Measurements from ENCODE around the gene TCF19. TPM values are rescaled to one million over a fixed set of nuclear protein-coding genes. Genes with fewer than 3 reads are reported as not detected.

TCF19 gene
- total RNA-seq, 1 experiment from 2014 or later, result 39.1 TPM

DNA sequence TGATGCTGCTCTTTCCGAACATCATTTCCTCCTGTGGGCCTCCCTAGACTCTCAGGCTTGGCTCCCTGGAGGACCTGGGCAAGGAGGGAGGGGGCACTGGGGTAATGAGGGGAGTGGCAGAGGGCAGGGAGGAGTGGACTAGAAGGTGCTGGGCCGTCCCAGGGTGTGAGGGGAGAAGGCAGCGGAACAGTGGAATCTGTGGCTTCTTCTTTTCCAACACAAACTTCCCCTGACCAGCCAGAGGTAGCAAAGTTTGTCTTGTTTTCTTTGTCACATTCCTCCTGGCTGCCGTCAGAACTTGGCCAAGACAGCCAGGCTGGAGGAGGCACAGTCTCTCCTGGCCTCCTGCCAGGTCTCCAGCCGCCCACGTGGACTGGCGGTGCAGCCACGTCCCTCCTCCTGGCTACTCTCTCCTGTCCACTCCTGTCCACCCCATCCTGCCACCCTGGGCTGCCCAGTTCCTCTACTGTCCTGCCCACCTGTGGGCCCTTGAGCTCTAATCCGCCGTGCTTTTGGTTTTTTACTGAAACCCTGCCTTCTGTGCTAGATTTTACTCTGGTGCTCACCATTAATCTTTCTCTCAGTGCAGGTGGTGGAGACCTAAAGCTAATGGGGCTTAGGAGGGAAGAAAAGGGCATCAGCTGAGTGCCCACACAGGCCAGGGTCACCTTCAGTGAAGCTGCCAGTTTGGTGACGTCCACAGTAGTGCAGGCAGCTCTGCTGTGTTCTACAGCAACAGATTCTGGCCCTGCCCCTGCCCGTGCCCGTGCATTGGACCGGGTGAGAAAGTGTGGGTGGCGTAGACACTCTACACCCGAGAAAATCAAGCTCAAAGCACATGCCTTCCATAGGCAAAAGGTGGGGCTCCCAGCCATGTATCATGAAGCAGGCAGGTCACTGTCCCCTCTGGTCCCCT is 35.3 kb upstream of the TCF19 start:
- Histone ChIP-seq H3K4me3 (ENCODE audit: low read depth, low read length, poor library complexity, severe bottlenecking) (no peak overlapping the region), H3K27ac (ENCODE audit: low read depth, low read length, poor library complexity, severe bottlenecking) (no peak overlapping the region), H3K4me1 (ENCODE audit: insufficient read depth, low read length, poor library complexity, severe bottlenecking) (peaks cover 9% of the 10 kb centered on the region), H3K27me3 (replicated peaks; ENCODE audit: insufficient read depth, low read depth, low read length, poor library complexity) (no peaks in the 10 kb centered on the region), H3K9me3 (ENCODE audit: low read depth, low read length, poor library complexity, severe bottlenecking) (no peaks in the 10 kb centered on the region), H3K36me3 (ENCODE audit: insufficient read depth, low read length, poor library complexity, severe bottlenecking) (no peaks in the 10 kb centered on the region)
- CTCF ChIA-PET, result no interaction called here
- intact Hi-C loops (cut with micrococcal nuclease; ENCODE audit: unreplicated experiment), result no loop called here
- TF ChIP-seq, protein P1, sequence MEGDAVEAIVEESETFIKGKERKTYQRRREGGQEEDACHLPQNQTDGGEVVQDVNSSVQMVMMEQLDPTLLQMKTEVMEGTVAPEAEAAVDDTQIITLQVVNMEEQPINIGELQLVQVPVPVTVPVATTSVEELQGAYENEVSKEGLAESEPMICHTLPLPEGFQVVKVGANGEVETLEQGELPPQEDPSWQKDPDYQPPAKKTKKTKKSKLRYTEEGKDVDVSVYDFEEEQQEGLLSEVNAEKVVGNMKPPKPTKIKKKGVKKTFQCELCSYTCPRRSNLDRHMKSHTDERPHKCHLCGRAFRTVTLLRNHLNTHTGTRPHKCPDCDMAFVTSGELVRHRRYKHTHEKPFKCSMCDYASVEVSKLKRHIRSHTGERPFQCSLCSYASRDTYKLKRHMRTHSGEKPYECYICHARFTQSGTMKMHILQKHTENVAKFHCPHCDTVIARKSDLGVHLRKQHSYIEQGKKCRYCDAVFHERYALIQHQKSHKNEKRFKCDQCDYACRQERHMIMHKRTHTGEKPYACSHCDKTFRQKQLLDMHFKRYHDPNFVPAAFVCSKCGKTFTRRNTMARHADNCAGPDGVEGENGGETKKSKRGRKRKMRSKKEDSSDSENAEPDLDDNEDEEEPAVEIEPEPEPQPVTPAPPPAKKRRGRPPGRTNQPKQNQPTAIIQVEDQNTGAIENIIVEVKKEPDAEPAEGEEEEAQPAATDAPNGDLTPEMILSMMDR (conservative IDR thresholded peaks at IDR 0.05; ENCODE audit: low read depth, low read length), result no peak
- TF ChIP-seq EZH2 (IDR thresholded peaks at IDR 0.05; ENCODE audit: borderline replicate concordance, low read depth, low read length, poor library complexity, severe bottlenecking), result no peak
- no peak for DNase-seq (ENCODE audit: low spot score)
- POLR2A ChIA-PET (ENCODE audit: low non-redundant PET), result interaction anchor here (0.6 kb wide), 1 partner anchor 308 kb away, joined by 11 read pairs; no protein-coding TSS in a partner anchor
- BruUV-seq (replicated peaks), result no TSS peak

DNA sequence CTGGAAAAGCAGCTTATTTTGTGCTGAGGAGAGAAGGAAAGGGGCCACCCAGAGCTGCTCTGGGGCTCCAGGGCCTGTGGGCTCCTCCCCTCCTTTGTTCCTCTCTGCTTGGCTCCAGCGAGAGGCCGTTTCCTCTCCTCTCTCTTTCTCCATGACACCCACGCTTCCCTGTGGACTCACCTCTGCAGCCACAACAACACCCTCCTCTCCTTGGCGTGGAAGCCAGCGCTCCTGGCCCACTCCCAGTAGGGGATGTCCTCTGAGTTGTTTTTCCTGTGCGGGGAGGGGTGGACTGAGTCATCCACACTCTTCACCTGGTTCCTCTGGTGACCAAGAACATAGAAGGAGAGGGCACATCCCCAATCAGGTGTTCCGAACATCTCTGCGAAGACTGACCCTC is 33.2 kb upstream of the TCF19 start:
- intact Hi-C loops (cut with micrococcal nuclease; ENCODE audit: unreplicated experiment), result no loop called here
- no peak for TF ChIP-seq EZH2 (IDR thresholded peaks at IDR 0.05; ENCODE audit: borderline replicate concordance, low read depth, low read length, poor library complexity, severe bottlenecking)
- TF ChIP-seq, protein P1 (conservative IDR thresholded peaks at IDR 0.05; ENCODE audit: low read depth, low read length), result no peak
- no peak overlapping the region for H3K4me3 ChIP-seq (ENCODE audit: low read depth, low read length, poor library complexity, severe bottlenecking)
- POLR2A ChIA-PET (ENCODE audit: low non-redundant PET), result no interaction called here
- BruUV-seq (replicated peaks), result no TSS peak
- H3K36me3 ChIP-seq (ENCODE audit: insufficient read depth, low read length, poor library complexity, severe bottlenecking), result no peaks in the 10 kb centered on the region
- CTCF ChIA-PET, result no interaction called here
- H3K9me3 ChIP-seq (ENCODE audit: low read depth, low read length, poor library complexity, severe bottlenecking), result no peaks in the 10 kb centered on the region
- DNase-seq (ENCODE audit: low spot score), result no peak
- peaks cover 16% of the 10 kb centered on the region for H3K4me1 ChIP-seq (ENCODE audit: insufficient read depth, low read length, poor library complexity, severe bottlenecking)
- no peak overlapping the region for H3K27ac ChIP-seq (ENCODE audit: low read depth, low read length, poor library complexity, severe bottlenecking)
- no peaks in the 10 kb centered on the region for H3K27me3 ChIP-seq (replicated peaks; ENCODE audit: insufficient read depth, low read depth, low read length, poor library complexity)

DNA sequence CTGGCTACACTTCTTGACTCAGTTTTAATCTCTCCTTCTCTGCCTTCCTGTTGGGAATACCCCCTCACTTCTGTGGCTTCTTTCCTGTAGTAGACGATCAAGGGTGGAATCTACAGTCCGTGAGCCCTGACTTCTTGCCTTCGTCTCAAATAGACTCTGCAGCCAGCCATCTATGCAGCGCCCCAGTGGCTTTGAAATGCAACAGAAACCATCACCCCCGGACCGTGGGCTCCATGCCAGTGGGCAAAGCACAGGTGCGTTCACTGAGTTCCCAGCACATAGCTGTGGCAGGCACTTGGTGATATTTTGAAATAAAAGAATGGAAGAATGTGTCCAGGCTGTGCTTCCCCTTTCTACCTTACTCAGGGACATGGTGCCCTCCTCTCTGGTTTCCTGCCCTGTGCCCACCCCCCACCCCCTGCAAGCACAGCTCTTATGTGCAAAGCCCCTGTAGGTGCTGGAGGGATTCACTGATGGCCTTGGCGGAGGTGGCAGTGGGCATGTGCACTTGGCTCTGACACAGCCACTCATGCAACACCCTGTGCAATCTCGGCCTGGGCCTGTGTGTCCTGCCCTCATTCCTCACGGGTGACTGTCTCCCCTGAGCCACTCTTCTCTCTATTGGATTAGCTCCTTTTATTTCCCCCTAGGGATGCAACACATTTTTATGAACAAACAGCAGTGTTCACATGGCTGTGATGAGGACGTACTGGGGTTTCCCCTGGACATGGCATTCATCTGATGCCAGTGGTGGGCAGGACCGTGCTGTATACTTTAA is 32.6 kb upstream of the TCF19 start:
- TF ChIP-seq EZH2 (IDR thresholded peaks at IDR 0.05; ENCODE audit: borderline replicate concordance, low read depth, low read length, poor library complexity, severe bottlenecking), result no peak
- TF ChIP-seq, protein P1 (conservative IDR thresholded peaks at IDR 0.05; ENCODE audit: low read depth, low read length), result no peak
- Histone ChIP-seq H3K4me1 (ENCODE audit: insufficient read depth, low read length, poor library complexity, severe bottlenecking) (peaks cover 16% of the 10 kb centered on the region), H3K9me3 (ENCODE audit: low read depth, low read length, poor library complexity, severe bottlenecking) (no peaks in the 10 kb centered on the region), H3K27me3 (replicated peaks; ENCODE audit: insufficient read depth, low read depth, low read length, poor library complexity) (no peaks in the 10 kb centered on the region), H3K36me3 (ENCODE audit: insufficient read depth, low read length, poor library complexity, severe bottlenecking) (no peaks in the 10 kb centered on the region), H3K4me3 (ENCODE audit: low read depth, low read length, poor library complexity, severe bottlenecking) (no peak overlapping the region), H3K27ac (ENCODE audit: low read depth, low read length, poor library complexity, severe bottlenecking) (no peak overlapping the region)
- intact Hi-C loops (cut with micrococcal nuclease; ENCODE audit: unreplicated experiment), result no loop called here
- ChIA-PET POLR2A (ENCODE audit: low non-redundant PET) (no interaction called here), CTCF (no interaction called here)
- BruUV-seq (replicated peaks), result no TSS peak
- peak; percentile 70 for DNase-seq (ENCODE audit: low spot score)

Data from A673 (cell line).